Posterior cingulate gyrus (tissue), 11 donors: ENCODE data around the gene PDE10A.

Experiments used
- DNase-seq, 10 donors: peaks; one replicate each; pipeline versions ENCODE4 v3.0.0 to v3.0.0-alpha.2; 2020 to 2021; ENCODE audit warnings: mixed read lengths in 3 of 10
- intact Hi-C: fragments of 100-400 bp; cut with DNase I; formaldehyde crosslinking; loops from one replicate; pipeline ENCODE4 v1.15.1; 2023

PDE10A gene

GRCh38 chr6:165662749-165663376 lies at the start of gene PDE10A:
Gene PDE10A, minus strand, starts transcription at chr6:165663241. Its CDS starts 430 bp downstream, at chr6:165662811.
- intact Hi-C loops: loop anchor here (2.0 kb wide), 1 partner anchor 222 kb away; no protein-coding TSS in a partner anchor
- peak in 4 of 10 donors; percentile 22 to 86 (median 31) for DNase-seq

- intact Hi-C loops: no loop called here
- no peak for DNase-seq
These were observed 46.0 kb upstream of the PDE10A start for GRCh38 chr6:165708985-165709576.

GRCh38 chr6:165707067-165707853 lies 44.2 kb upstream of the PDE10A start:
- no peak for DNase-seq
- intact Hi-C loops: no loop called here

GRCh38 chr6:165705941-165706340 lies 42.9 kb upstream of the PDE10A start:
- intact Hi-C loops: no loop called here

GRCh38 chr6:165704045-165704748 lies 41.2 kb upstream of the PDE10A start:
- intact Hi-C loops: no loop called here
- peak; percentile 54 to 96 (median 76) for DNase-seq

More at GRCh38 chr6:165705941-165706340, 42.9 kb upstream of the PDE10A start:
- no peak for DNase-seq

- peak in 1 of 10 donors; percentile 65 for DNase-seq
- intact Hi-C loops: no loop called here
These were observed 39.6 kb upstream of the PDE10A start for GRCh38 chr6:165702669-165703068.

GRCh38 chr6:165701564-165702354 lies 38.7 kb upstream of the PDE10A start:
- intact Hi-C loops: no loop called here
- no peak for DNase-seq

GRCh38 chr6:165701005-165701404 lies 38.0 kb upstream of the PDE10A start:
- no peak for DNase-seq
- intact Hi-C loops: no loop called here

GRCh38 chr6:165698868-165699267 lies 35.8 kb upstream of the PDE10A start:
- no peak for DNase-seq
- intact Hi-C loops: no loop called here

- DNase-seq: no peak
- intact Hi-C loops: no loop called here
These were observed 34.1 kb upstream of the PDE10A start for GRCh38 chr6:165697171-165697570.

- no peak for DNase-seq
- intact Hi-C loops: no loop called here
These were observed 32.9 kb upstream of the PDE10A start for GRCh38 chr6:165695722-165696515.

- no peak for DNase-seq
- intact Hi-C loops: no loop called here
These were observed 31.3 kb upstream of the PDE10A start for GRCh38 chr6:165694296-165694695.

GRCh38 chr6:165692106-165692653 lies 29.1 kb upstream of the PDE10A start:
- DNase-seq: no peak
- intact Hi-C loops: no loop called here

- intact Hi-C loops: no loop called here
- no peak for DNase-seq
These were observed 26.7 kb upstream of the PDE10A start for GRCh38 chr6:165689699-165690098.

- peak in 8 of 10 donors; percentile 59 to 96 (median 70) for DNase-seq
These were observed 23.7 kb upstream of the PDE10A start for GRCh38 chr6:165686596-165687365.

GRCh38 chr6:165685302-165685701 lies 22.3 kb upstream of the PDE10A start:
- no peak for DNase-seq
- intact Hi-C loops: no loop called here

More at GRCh38 chr6:165686596-165687365, 23.7 kb upstream of the PDE10A start:
- intact Hi-C loops: no loop called here

GRCh38 chr6:165684333-165684732 lies 21.3 kb upstream of the PDE10A start:
- DNase-seq: peak in 1 of 10 donors; percentile 70
- intact Hi-C loops: no loop called here

GRCh38 chr6:165680975-165681374 lies 17.9 kb upstream of the PDE10A start:
- intact Hi-C loops: no loop called here
- no peak for DNase-seq
